GM12892 (cell line): ENCODE results near the gene KDM7A.
"Not testable (repeated sequence)": the region's sequence is repeated elsewhere in the genome, so short reads cannot be mapped to it uniquely, and the experiment has no call there.

ENCODE experiments used
- POLR2A ChIP-seq: IDR thresholded peaks from 2 replicates; pipeline ENCODE4 v1.6.1; 2011; ENCODE audit warnings: low read depth, low read length, control low read depth
- POLR2AphosphoS5 ChIP-seq: IDR thresholded peaks from 2 replicates; pipeline ENCODE4 v1.6.1; 2011; ENCODE audit warnings: low read depth, low read length, control low read depth
- TAF1 ChIP-seq: IDR thresholded peaks from 2 replicates; pipeline ENCODE4 v1.6.1; 2011; ENCODE audit warnings: low read depth, mild to moderate bottlenecking, control low read depth, low read length, borderline replicate concordance

GRCh38 chr7:140162081-140162480 is 14.7 kb downstream of the KDM7A start:
- TF ChIP-seq POLR2A, TAF1, POLR2AphosphoS5: not testable (repeated sequence)
